GM18867 (cell line): Measurements from ENCODE around the gene AQP10.
A peak's percentile ranks its signal among the peaks of the same experiment; 100 is the strongest.
"Not testable (repeated sequence)": the region's sequence is repeated elsewhere in the genome, so short reads cannot be mapped to it uniquely, and the experiment has no call there.

Experiments
- ATAC-seq: cut with Tn5 transposase; IDR thresholded peaks from one replicate; pipeline ENCODE4 v1.9.1; 2021; ENCODE audit warnings: mild to moderate bottlenecking, moderate library complexity; ENCODE audit not compliant: unreplicated experiment

AQP10 gene

GRCh38 chr1:154323493-154323892 is 2.6 kb downstream of the AQP10 start:
- no peak for ATAC-seq

GRCh38 chr1:154324241-154324640 is 3.3 kb downstream of the AQP10 start:
- no peak for ATAC-seq

GRCh38 chr1:154324669-154325582 is 4.0 kb downstream of the AQP10 start, which contains the start of gene ATP8B2:
ATP8B2 (plus strand) TSS chr1:154325525; CDS start chr1:154328142, 2,617 bp downstream.
- peak; percentile 50 for ATAC-seq

- peak; percentile 11 for ATAC-seq
These were observed 5.0 kb downstream of the AQP10 start for GRCh38 chr1:154325583-154326545.

- no peak for ATAC-seq
These were observed 5.9 kb downstream of the AQP10 start for GRCh38 chr1:154326546-154327465.

GRCh38 chr1:154327466-154328317 is 6.8 kb downstream of the AQP10 start:
- ATAC-seq, result no peak

GRCh38 chr1:154328318-154329151 is 7.6 kb downstream of the AQP10 start:
- ATAC-seq, result peak; percentile 51

GRCh38 chr1:154329152-154329521 is 8.2 kb downstream of the AQP10 start:
- no peak for ATAC-seq

GRCh38 chr1:154329551-154330131 is 8.7 kb downstream of the AQP10 start:
- ATAC-seq, result no peak

- no peak for ATAC-seq
These were observed 9.8 kb downstream of the AQP10 start for GRCh38 chr1:154330669-154331068.

- no peak for ATAC-seq
These were observed 13.5 kb downstream of the AQP10 start for GRCh38 chr1:154334079-154335024.

GRCh38 chr1:154335025-154335714 is 14.3 kb downstream of the AQP10 start:
- ATAC-seq, result peak; percentile 62

- no peak for ATAC-seq
These were observed 16.5 kb downstream of the AQP10 start for GRCh38 chr1:154337253-154337894.

- no peak for ATAC-seq
These were observed 18.0 kb downstream of the AQP10 start for GRCh38 chr1:154338875-154339274.

- not testable (repeated sequence) for ATAC-seq
These were observed 20.5 kb downstream of the AQP10 start for GRCh38 chr1:154341366-154341765.

- ATAC-seq, result no peak
These were observed 21.2 kb downstream of the AQP10 start for GRCh38 chr1:154342132-154342531.
